HG02588 (cell line): ENCODE data around the gene PSTPIP1.

Experiments used
- ATAC-seq: cut with Tn5 transposase; IDR thresholded peaks from one replicate; pipeline ENCODE4 v1.9.1; 2021; ENCODE audit warnings: mild to moderate bottlenecking, moderate library complexity; ENCODE audit not compliant: unreplicated experiment

PSTPIP1 gene

GRCh38 chr15:77017761-77018720 is 23.1 kb downstream of the PSTPIP1 start:
- no peak for ATAC-seq

DNA sequence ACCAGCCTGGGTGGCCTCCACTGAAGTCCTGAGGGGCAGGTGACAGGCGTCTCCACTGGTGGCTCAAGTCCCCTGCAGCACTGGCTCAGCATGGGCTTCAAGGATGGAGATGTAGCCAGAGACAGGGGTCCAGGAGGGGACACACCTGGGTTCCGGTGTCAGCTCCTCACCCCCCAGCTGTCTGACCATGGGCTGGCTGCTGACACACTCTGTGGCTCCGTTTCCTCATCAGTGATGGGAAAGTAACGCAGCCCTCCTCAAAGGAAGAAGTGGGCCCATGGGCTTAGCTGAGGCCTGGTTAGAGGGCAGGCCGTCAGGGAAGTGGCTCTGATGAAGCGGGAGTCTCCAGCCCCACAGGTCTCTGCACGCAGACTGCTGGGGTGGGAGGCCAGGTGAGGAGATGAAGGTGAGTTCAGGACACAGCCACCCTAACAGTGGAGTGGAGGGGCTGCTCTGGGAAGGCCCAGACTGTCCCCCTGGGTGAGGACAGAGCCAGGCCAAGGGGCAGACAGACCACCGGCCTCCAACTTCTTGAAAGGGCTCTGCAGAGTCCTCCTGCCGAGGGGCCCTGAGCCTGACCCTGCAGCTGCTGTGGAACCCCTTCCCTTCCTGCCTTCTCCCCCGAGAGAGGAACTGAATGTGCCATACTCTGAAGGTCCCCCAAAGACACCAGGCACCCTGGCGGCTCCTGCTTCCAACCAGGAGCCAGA is 24.0 kb downstream of the PSTPIP1 start:
- ATAC-seq = no peak

DNA sequence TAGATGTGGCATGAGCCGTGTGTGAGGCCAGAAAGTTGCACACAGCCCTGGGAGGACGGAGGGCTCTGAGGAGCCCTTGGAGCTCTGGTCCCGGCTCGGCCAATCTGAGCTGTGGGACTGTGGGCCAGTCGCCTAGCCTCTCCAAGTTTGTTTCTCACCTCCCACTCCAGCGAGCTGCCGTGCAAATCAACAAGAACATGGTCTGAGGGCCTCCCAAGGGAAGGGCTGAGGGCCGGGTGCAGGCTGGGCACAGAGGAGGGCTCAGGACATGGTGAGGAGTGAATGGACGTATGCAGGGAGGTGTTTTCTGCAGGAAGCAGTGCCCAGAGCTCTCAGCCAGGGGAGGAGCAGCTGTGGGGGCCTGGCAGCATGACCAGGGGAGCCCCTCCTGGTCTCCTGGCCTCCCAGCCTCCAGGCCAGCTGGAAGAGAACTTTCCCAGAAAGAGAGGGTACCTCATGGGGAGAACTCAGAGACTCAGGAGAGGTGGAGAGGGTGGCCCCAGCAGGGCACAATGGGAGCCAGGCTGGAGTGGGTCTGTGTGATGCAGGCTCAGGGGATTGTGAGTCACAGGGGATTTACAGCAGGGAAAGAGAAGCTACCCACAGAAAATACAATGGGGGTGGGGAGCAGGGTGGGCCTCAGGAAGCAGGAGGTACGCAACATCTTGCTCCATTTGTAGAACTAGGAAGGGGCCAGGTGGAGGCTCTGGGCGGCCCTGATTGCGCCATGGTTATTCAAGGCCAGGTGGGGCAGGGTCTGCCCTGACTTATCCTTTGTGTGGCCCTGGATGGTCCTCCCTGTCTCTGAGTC is 24.8 kb downstream of the PSTPIP1 start:
- ATAC-seq = no peak

DNA sequence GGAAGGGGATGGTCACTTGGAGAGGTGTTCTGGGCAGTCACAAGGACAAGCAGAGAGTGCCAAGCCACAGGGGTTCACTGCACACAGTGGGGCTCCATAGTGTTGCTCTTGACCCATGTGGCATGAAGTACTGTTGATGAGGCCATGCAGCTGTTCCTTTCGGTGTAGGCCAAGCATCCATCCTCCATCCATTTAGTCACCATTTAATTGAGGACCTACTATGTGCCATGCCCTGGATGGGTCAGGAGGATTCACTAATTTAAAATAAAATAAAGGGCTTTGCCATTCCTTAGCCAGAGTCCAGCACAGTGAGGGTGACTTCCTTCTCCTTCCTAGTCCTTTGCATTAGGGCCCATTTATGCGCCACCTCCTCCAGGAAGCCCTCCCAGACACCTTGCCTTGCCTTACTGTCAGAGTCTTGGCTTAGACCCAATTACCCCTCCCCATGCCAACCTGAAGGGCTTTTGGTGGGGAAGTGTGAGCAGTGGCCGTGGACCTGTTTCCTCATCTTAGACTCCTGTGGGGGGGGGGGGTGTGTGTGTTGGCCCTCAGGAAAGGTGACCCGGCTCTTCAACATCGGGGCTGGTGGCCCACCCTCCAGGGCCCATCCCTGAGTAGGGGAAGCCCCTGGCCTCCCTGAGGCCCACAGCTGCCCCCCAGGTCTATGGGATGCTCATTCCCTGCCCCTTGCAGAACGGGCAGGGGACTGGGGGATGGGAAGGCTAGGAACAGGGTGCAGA is 25.6 kb downstream of the PSTPIP1 start:
- ATAC-seq = no peak

GRCh38 chr15:77021088-77021481 is 26.2 kb downstream of the PSTPIP1 start:
- ATAC-seq = no peak

DNA sequence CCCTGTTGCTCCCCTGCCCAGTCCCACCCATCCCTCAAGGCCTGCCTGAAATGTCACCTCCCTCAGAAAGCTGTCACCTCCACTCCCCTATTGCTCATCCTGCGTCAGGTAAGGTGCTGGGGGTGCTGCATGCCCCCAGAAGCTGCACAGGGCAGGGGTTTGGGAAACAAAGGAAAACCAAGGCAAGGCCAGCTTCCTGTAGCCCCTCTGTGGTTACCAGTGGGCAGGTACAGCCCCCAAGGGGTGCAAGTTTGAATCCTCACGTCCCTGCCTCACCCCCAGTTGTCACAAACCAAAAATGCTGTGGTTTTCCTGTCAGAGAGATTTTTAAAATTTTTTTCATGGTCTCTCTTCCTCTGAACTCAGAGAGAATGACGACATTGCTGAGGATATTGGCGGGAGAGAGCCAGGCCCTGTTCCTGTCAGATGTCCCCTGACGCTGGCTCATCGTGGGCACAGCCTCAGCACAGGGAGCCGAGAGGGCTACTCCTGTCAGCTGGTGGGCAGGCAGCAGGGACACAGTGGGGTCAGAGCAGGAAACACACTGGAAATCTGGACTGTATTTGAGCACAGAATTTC is 27.0 kb downstream of the PSTPIP1 start:
- no peak for ATAC-seq

GRCh38 chr15:77022646-77023575 is 28.0 kb downstream of the PSTPIP1 start:
- ATAC-seq = no peak

GRCh38 chr15:77023576-77024272 is 28.8 kb downstream of the PSTPIP1 start:
- ATAC-seq = no peak

DNA sequence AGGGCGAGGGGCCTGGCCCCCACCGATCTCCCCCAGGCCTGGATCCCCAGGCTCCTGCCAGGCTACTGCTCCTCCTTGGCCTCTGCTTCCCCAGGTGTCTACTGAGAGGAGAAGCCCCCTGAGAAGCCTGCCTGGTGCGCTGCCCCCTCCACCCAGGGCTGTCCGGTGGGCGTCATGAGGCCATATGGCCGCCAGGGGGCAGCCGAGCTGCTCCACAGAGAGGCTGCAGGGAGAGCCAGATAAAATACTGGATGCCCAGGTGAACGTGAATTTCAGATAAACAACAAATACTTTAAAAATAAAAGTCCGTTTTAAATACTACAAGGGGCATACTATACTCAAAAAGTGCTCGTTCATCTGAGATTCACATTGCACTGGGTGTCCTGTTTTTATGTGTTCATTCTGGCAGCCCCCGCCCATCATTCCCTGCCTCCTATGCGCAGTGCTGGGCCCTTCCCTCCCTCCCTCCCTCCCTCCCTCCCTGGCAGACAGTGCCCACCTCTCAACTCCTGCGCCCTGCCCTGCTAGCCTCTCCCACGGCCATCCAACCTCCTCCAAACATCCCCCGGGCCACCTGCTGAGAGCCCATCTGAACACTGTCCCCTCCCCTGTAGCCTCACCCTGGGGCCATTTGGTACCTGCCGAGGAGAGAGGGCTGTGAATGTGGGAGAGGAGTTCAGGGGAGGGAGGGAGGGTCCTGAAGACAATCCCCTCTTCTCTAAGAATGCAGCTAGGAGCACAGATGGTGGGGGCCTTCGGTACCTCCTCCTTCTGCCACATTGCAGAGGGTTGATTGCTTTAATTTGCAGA is 29.6 kb downstream of the PSTPIP1 start:
- no peak for ATAC-seq

- no peak for ATAC-seq
Observed at GRCh38 chr15:77025083-77025901, 30.4 kb downstream of the PSTPIP1 start.

GRCh38 chr15:77025941-77026411 is 31.1 kb downstream of the PSTPIP1 start:
- no peak for ATAC-seq

DNA sequence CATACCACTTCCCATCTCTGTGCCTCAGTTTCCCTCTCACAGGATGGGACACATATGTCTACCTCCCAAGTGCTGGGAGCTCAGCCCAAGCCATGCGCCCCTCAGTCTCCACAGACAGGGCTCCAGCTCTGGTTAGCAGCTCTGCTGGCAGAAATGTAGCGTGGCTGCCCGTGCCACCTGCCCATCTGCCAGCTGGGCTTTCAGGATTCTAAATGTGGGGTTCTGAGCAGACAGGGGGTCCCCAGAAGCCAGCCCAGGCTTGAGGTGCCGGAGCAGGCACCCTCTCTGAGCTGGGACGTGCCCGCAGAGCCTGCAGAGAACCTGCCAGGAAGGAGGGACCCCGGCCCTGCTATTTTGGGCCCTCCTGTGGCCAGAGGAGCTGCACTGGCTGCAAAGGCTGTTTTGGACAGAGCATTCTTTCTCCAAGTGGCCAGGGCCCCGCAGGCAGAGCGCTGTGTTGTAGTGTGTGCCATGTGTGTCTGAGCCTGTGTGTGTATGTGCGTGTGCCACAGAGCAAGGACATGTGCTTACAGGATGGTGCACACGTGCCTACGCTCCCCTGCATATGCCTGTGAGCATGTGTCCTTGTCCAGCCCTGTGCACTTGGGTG is 31.7 kb downstream of the PSTPIP1 start:
- no peak for ATAC-seq

GRCh38 chr15:77027111-77027696 is 32.3 kb downstream of the PSTPIP1 start:
- ATAC-seq = no peak

- no peak for ATAC-seq
Observed at GRCh38 chr15:77027697-77028450, 32.9 kb downstream of the PSTPIP1 start.
